GM12878 (cell line): ENCODE measurements around the gene CCDC57. TPM values are rescaled to one million over a fixed set of nuclear protein-coding genes. Genes with fewer than 3 reads are reported as not detected.

Experiments
- ASH2L ChIP-seq: fragments of 300-600, 200-600 bp; sonication (generic); IDR thresholded peaks from 2 replicates; pipeline ENCODE4 v1.6.1; 2017; ENCODE audit warnings: low read depth, mild to moderate bottlenecking, borderline replicate concordance
- CUX1 ChIP-seq: IDR thresholded peaks from 2 replicates; pipeline ENCODE4 v1.6.1; 2012; ENCODE audit warnings: improper control_type of control experiment, low read depth, low read length; ENCODE audit not compliant: insufficient replicate concordance
- FOXK2 ChIP-seq: fragments of 450-650 bp; IDR thresholded peaks from 2 replicates; pipeline ENCODE4 v1.6.1; 2017; ENCODE audit warnings: mild to moderate bottlenecking, moderate library complexity
- HSF1 ChIP-seq: fragments of 150-350 bp; IDR thresholded peaks from 2 replicates; pipeline ENCODE4 v1.6.1; 2014; ENCODE audit warnings: mild to moderate bottlenecking, low read depth, low read length
- IKZF1 ChIP-seq: fragments of 450-650 bp; conservative IDR thresholded peaks from 2 replicates; pipeline ENCODE4 v1.6.1; 2017; ENCODE audit warnings: antibody characterized with exemption, mild to moderate bottlenecking
- JUND ChIP-seq: IDR thresholded peaks from 2 replicates; pipeline ENCODE4 v1.6.1; 2012; ENCODE audit warnings: low read depth, mild to moderate bottlenecking, low read length, improper control_type of control experiment, moderate library complexity
- NRF1 ChIP-seq: conservative IDR thresholded peaks from 2 replicates; pipeline ENCODE4 v1.6.1; 2011; ENCODE audit warnings: mild to moderate bottlenecking, low read depth, low read length, improper control_type of control experiment
- PAX5 ChIP-seq: IDR thresholded peaks from 2 replicates; pipeline ENCODE4 v1.6.1; 2011; ENCODE audit warnings: low read depth, low read length, borderline replicate concordance
- TCF12 ChIP-seq: IDR thresholded peaks from 2 replicates; pipeline ENCODE4 v1.6.1; 2011; ENCODE audit warnings: low read depth, mild to moderate bottlenecking, low read length
- TCF7 ChIP-seq: IDR thresholded peaks from 2 replicates; pipeline ENCODE4 v1.6.1; 2014; ENCODE audit warnings: antibody characterized with exemption, borderline replicate concordance
- WRNIP1 ChIP-seq: IDR thresholded peaks from 2 replicates; pipeline ENCODE4 v1.6.1; 2011; ENCODE audit warnings: low read depth, low read length, improper control_type of control experiment, borderline replicate concordance
- ZNF217 ChIP-seq: fragments of 450-650 bp; IDR thresholded peaks from 2 replicates; pipeline ENCODE4 v1.6.1; 2017; ENCODE audit warnings: antibody characterized with exemption, mild to moderate bottlenecking
- ZNF592 ChIP-seq: fragments of 450-650 bp; IDR thresholded peaks from 2 replicates; pipeline ENCODE4 v1.6.1; 2017; ENCODE audit warnings: mild to moderate bottlenecking, moderate library complexity
- polyA plus RNA-seq, 11 experiments: library from polyadenylated mRNA; depleted of rRNA in 4 of 11; unstranded in 6 of 11; stranded (reverse) in 5 of 11; fragments of >200 nt; fragmentation: Nextera tagmentation in 4 of 11; fragmentation: Illumina TruSeq in 1 of 11; extraction: Ambion mirVana in 4 of 11; extraction: Trizol in 1 of 11; gene quantifications; 1 replicate in 1 of 11; 2 replicates in 10 of 11; pipeline versions ENCODE4 v1.2.1 to v1.2.3, GENCODE V29; 2011 to 2016; ENCODE audit warnings: inconsistent platforms in 2 of 11, missing spikeins in 2 of 11, low read depth in 1 of 11
- total RNA-seq, 4 experiments: library from RNA; depleted of rRNA in 3 of 4; stranded (reverse); fragments of >200 nt in 3 of 4; fragmentation: Illumina TruSeq in 1 of 4; extraction: Trizol in 1 of 4; gene quantifications; 2 replicates each; pipeline versions ENCODE4 v1.2.1 to v1.2.3, GENCODE V29; 2013 to 2021
- TF ChIP-seq, protein P1 (sequence below): fragments of 450-650 bp; IDR thresholded peaks from 2 replicates; pipeline ENCODE4 v1.6.1; 2017; ENCODE audit warnings: mild to moderate bottlenecking, low read depth, inconsistent platforms; ENCODE audit not compliant: poor library complexity, severe bottlenecking

Gene CCDC57
- total and polyA plus RNA-seq, 10 of the 15 experiments (the other 5 are each of a cell fraction or from before 2014, with no cell fraction given) = 5.4 to 123 (median 45.8) TPM

DNA sequence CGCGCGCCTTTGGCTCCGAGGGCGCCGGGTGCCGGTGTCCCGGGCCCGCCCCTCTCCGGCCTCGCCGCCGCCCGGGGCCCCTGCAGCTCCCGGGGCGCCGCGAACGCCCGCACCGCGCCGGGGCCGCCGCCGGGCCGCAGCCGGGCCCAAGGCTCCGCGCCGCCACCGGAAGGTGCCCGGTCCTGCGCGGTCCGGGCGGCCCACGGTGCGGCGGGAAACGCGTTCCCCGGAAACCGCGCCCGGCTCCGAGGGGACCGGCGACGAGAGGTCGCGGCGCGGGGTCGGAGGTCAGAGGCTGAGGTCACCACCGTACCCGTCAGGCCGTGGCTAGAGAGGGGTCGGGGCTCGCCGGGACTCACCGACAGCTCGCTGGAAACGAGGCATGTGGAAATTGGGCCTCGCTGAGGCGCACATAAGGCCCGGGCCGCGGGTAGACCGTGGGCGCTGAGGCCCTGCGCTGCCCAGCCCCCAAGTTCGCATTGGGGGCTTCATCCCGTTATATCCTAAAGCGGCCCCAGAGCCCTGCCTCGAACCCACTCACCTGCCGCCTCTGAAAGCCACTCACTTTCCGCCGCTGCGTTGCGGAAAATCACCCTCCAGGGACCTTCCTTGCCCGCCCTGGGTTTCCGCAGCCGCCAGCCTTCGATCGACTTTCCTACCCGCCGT is 146.9 kb downstream of the CCDC57 start, which contains the start of gene DUS1L (continued):
- TF ChIP-seq CUX1 (no peak), TCF7 (no peak), TCF12 (0 out of 2 replicates have a peak, but pooled peaks have one; percentile 36), ZNF217 (no peak), IKZF1 (peak; percentile 94), WRNIP1 (no peak), HSF1 (0 out of 2 replicates have a peak, but pooled peaks have one; percentile 29), NRF1 (no peak), JUND (no peak), ASH2L (peak; percentile 71; the same call in 1 of the 2 replicates), ZNF592 (peak; percentile 57; the same call in 1 of the 2 replicates), PAX5 (no peak), FOXK2 (no peak)
- TF ChIP-seq, protein P1, sequence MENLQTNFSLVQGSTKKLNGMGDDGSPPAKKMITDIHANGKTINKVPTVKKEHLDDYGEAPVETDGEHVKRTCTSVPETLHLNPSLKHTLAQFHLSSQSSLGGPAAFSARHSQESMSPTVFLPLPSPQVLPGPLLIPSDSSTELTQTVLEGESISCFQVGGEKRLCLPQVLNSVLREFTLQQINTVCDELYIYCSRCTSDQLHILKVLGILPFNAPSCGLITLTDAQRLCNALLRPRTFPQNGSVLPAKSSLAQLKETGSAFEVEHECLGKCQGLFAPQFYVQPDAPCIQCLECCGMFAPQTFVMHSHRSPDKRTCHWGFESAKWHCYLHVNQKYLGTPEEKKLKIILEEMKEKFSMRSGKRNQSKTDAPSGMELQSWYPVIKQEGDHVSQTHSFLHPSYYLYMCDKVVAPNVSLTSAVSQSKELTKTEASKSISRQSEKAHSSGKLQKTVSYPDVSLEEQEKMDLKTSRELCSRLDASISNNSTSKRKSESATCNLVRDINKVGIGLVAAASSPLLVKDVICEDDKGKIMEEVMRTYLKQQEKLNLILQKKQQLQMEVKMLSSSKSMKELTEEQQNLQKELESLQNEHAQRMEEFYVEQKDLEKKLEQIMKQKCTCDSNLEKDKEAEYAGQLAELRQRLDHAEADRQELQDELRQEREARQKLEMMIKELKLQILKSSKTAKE = no peak
